Measurements from ENCODE around the gene MAG. TPM values are rescaled to one million over a fixed set of nuclear protein-coding genes. Genes with fewer than 3 reads are reported as not detected.

The MAG gene
- total and polyA plus RNA-seq, 2 of the 8 experiments (the other 6 are each of a cell fraction or from before 2014, with no cell fraction given) = 0.20 to 1.3 TPM

GRCh38 chr19:35247526-35248309 is 44.2 kb upstream of the MAG start (continued):
- peak; percentile 46 for TF ChIP-seq NRF1 (IDR thresholded peaks at IDR 0.05; ENCODE audit: low read depth, low read length)
- TF ChIP-seq EGR1 (IDR thresholded peaks at IDR 0.05; ENCODE audit: borderline replicate concordance, low read depth, low read length) = peak; percentile 85
- peak; percentile 21; the same call in 1 of the 2 replicates for TF ChIP-seq USF2 (IDR thresholded peaks at IDR 0.05; ENCODE audit: low read length)
- no peak for TF ChIP-seq SIRT6 (IDR thresholded peaks at IDR 0.05; ENCODE audit: low read length)
- TF ChIP-seq SIX5 (IDR thresholded peaks at IDR 0.05; ENCODE audit: low read depth, low read length) = no peak
- no peak for TF ChIP-seq ATF2 (IDR thresholded peaks at IDR 0.05; ENCODE audit: low read length)
- no peak for TF ChIP-seq JUN (IDR thresholded peaks at IDR 0.05; ENCODE audit: low read depth, low read length)
- peak; percentile 94 for TF ChIP-seq TCF12 (IDR thresholded peaks at IDR 0.05; ENCODE audit: low read depth, low read length)
- TF ChIP-seq BACH1 (IDR thresholded peaks at IDR 0.05; ENCODE audit: low read length) = peak; percentile 51
- peak; percentile 9 for TF ChIP-seq E2F6 (IDR thresholded peaks at IDR 0.05)
- TF ChIP-seq ASH2L (IDR thresholded peaks at IDR 0.05; ENCODE audit: low read length) = peak; percentile 91
- peak in 1 of 2 experiments; percentile 14; a peak in 1 of 4 replicates for TF ChIP-seq SIN3A (conservative IDR thresholded peaks at IDR 0.05 in 1 of 2, IDR thresholded peaks at IDR 0.05 in 1 of 2; ENCODE audit: low read depth in 1 of 2, low read length in 2 of 2)
- TF ChIP-seq FOSL1 (IDR thresholded peaks at IDR 0.05; ENCODE audit: insufficient read depth, low read depth, low read length) = no peak
- TF ChIP-seq CTBP2 (IDR thresholded peaks at IDR 0.05; ENCODE audit: borderline replicate concordance, insufficient read depth, insufficient read length, low read length) = no peak
- TF ChIP-seq KDM4A (IDR thresholded peaks at IDR 0.05; ENCODE audit: low read depth, low read length, severe bottlenecking) = peak; percentile 24
- TF ChIP-seq MAFK (IDR thresholded peaks at IDR 0.05; ENCODE audit: low read depth, low read length) = peak; percentile 25; the same call in 1 of the 2 replicates
- no peak for TF ChIP-seq BCL11A (IDR thresholded peaks at IDR 0.05; ENCODE audit: low read depth in 2 of 2, low read length in 2 of 2)
- no peak for TF ChIP-seq HDAC6 (IDR thresholded peaks at IDR 0.05; ENCODE audit: low read depth, low read length)
- TF ChIP-seq CREB1 (IDR thresholded peaks at IDR 0.05) = peak; percentile 63
- TF ChIP-seq RNF2 (IDR thresholded peaks at IDR 0.05; ENCODE audit: borderline replicate concordance, low read depth, low read length, missing control alignments, poor library complexity, severe bottlenecking) = no peak
- no peak for TF ChIP-seq POU5F1 (IDR thresholded peaks at IDR 0.05; ENCODE audit: low read depth, low read length)

Data from H1 (cell line).